Activated B cell treated with CpG ODN at 0.5 μM for 24 hours (primary cell): Measurements from ENCODE around the gene TFEB. TPM values are rescaled to one million over a fixed set of nuclear protein-coding genes. Genes with fewer than 3 reads are reported as not detected.

Experiments
- ATAC-seq: fragments of 200-7000 bp; cut with Tn5 transposase; one replicate; pipeline ENCODE4 v1.10.0; 2021; ENCODE audit warnings: low read depth, mild to moderate bottlenecking, moderate library complexity
- CTCF ChIA-PET: fragments of 350-600 bp; sonication (Branson Sonifier 250); formaldehyde crosslinking; loops from one replicate; lab custom pipeline; 2021; ENCODE audit warnings: antibody characterized with exemption; lab: Charles Lee
- POLR2A ChIA-PET: fragments of 350-600 bp; sonication (Branson Sonifier 250); formaldehyde crosslinking; loops from one replicate; lab custom pipeline; 2021; ENCODE audit warnings: antibody characterized with exemption; lab: Charles Lee
- DNase-seq: peaks from one replicate; pipeline ENCODE4 v3.0.0; 2022
- H3K27ac Mint-ChIP-seq: one replicate; pipeline ENCODE4 v1.8.0; 2020; ENCODE audit warnings: mixed read lengths
- H3K27me3 Mint-ChIP-seq: one replicate; pipeline ENCODE4 v1.8.0; 2021; ENCODE audit warnings: mixed read lengths
- H3K36me3 Mint-ChIP-seq: one replicate; pipeline ENCODE4 v1.8.0; 2021; ENCODE audit warnings: low read depth, mixed read lengths
- H3K4me1 Mint-ChIP-seq: one replicate; pipeline ENCODE4 v1.8.0; 2021; ENCODE audit warnings: mixed read lengths
- H3K4me3 Mint-ChIP-seq: one replicate; pipeline ENCODE4 v1.8.0; 2020; ENCODE audit warnings: mild to moderate bottlenecking, mixed read lengths
- H3K9me3 Mint-ChIP-seq: one replicate; pipeline ENCODE4 v1.8.0; 2020; ENCODE audit warnings: mixed read lengths
- intact Hi-C: fragments of 100-400 bp; cut with micrococcal nuclease; formaldehyde crosslinking; loops from one replicate; pipeline ENCODE4 v1.15.1; 2024
- total RNA-seq: library from RNA; stranded (reverse); gene quantifications from 2 replicates; pipeline ENCODE4 v1.2.3, GENCODE V29; 2022
- TF ChIP-seq, protein P1 (sequence below): fragments of 200-600 bp; IDR thresholded peaks from one replicate; pipeline ENCODE4 v1.8.0; 2022; ENCODE audit warnings: antibody characterized with exemption, mild to moderate bottlenecking

The TFEB gene
- total RNA-seq, 1 donor from 2014 or later: 203 TPM

DNA sequence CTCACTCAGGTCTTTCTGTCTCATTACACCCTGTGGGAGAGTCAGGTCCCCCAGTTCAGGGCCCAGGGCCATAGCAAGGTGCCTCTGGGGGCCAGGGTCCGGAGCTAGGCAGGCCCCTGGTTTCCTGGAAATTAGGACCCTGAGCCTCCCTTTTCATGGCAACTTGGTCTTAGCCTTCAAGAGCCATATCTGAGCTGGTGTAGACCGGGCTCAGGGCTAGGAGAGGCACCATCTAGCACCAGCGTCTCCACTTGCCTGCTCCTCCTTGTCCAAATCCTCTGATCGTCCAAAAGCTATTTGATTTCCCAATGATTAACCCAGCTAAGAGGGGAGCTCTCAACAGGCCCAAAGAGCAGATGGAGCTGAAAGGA lies 91.5 kb downstream of the TFEB start:
- no peak for DNase-seq
- Mint-ChIP-seq H3K36me3 (no peaks in the 10 kb centered on the region), H3K27me3 (peaks cover 37% of the 10 kb centered on the region), H3K27ac (no peak overlapping the region), H3K9me3 (no peaks in the 10 kb centered on the region), H3K4me1 (peaks cover 7% of the 10 kb centered on the region), H3K4me3 (no peak overlapping the region)
- intact Hi-C loops: loop anchor here (1.0 kb wide), 1 partner anchor 27 kb away; no protein-coding TSS in a partner anchor
- TF ChIP-seq, protein P1, sequence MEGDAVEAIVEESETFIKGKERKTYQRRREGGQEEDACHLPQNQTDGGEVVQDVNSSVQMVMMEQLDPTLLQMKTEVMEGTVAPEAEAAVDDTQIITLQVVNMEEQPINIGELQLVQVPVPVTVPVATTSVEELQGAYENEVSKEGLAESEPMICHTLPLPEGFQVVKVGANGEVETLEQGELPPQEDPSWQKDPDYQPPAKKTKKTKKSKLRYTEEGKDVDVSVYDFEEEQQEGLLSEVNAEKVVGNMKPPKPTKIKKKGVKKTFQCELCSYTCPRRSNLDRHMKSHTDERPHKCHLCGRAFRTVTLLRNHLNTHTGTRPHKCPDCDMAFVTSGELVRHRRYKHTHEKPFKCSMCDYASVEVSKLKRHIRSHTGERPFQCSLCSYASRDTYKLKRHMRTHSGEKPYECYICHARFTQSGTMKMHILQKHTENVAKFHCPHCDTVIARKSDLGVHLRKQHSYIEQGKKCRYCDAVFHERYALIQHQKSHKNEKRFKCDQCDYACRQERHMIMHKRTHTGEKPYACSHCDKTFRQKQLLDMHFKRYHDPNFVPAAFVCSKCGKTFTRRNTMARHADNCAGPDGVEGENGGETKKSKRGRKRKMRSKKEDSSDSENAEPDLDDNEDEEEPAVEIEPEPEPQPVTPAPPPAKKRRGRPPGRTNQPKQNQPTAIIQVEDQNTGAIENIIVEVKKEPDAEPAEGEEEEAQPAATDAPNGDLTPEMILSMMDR: no peak
- POLR2A ChIA-PET: no interaction called here
- ATAC-seq: no peak
- CTCF ChIA-PET: no interaction called here

DNA sequence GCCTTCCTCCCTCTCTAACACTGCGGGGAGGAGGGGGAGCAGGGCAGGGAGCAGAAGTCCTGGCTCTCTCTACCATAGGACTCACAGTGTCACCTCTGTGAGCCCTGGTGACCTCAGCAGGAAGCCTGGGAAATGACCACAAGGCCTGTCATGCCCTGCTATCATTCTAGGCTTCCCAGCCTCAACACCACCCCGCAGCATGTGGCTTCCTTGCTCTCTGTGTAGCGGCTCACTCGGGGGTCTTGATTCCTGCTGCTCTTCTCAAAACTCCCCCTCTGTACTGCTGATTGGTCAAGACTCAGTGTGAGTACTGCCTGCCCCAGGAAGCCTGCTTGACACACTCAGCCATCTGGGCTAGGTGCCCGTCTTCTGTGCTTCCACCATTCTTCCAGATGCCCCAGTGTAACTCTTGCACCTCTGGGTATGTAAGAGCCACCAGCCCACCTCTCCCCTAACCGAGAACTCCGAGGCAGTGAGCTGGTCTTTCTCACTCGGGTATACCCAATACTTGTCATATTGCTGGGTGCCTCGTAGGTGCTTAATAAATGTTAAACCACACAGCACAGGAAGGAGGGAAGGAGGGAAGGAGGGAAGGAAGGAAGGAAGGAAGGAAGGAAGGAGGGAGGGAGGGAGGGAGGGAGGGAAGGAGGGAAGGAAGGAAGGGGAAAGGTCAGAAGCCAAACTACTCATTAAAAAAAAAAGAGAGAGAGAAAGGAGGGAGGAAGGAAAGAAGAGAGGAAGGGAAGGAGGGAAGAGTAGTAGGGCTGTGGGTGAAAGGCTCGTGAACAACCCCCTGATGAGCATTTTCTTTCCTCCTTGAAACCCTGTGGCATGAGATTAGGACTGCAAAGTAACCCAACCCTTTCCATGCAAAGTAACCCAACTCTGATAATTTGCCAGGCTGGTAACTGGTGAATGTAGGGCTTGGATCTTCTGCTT lies 92.2 kb downstream of the TFEB start:
- TF ChIP-seq, protein P1: no peak

DNA sequence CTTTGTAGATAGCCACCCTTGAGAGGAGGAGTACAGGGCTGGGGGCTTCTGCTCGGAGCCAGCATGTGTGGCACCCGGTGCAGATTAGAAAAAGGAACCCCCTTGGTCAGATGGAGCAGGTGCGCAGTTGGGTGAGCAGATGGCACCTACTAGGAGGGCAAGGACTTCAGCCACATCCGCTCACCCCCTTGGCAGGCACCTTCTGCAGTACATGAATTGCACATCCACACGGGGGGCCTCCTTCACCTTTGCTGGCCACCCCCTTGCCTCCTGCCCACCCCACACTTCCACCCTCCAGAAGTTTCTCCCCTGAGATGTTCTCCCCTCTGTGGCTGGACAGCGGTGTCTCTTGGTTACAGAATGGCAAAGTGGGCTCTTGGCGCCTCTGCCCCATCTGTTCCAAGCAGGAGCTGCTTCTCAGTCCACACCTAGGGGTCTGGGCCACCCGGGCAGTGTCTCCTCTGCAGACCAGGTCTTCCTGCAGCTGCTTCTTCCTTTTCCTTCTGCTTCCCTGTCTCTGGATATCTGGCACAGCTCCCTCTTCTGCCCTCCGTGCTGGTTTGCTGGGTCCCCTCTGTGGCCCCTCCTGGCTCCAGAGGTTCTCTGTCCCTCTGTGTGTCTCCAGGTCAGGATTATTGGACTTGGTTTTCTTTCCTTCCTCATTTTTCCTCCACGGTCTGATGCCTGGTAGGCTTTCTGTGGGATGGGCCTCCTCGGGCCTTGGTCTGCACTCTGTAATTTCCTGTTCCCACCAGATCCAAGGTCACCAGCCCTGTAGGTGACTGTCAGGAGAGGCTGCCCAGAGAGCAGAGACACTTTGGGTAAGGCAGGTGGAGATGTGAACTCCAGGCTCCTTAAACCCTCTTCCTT lies 93.1 kb downstream of the TFEB start:
- Mint-ChIP-seq H3K27me3 (peaks cover 44% of the 10 kb centered on the region), H3K36me3 (no peaks in the 10 kb centered on the region), H3K4me1 (peaks cover 12% of the 10 kb centered on the region), H3K9me3 (no peaks in the 10 kb centered on the region), H3K27ac (no peak overlapping the region), H3K4me3 (no peak overlapping the region)
- no peak for ATAC-seq
- TF ChIP-seq, protein P1: no peak
- CTCF ChIA-PET: no interaction called here
- POLR2A ChIA-PET: no interaction called here
- no peak for DNase-seq
- intact Hi-C loops: no loop called here

More for the DNA sequence above, 92.2 kb downstream of the TFEB start:
- H3K9me3 Mint-ChIP-seq: no peaks in the 10 kb centered on the region
- ATAC-seq (no peak), DNase-seq (no peak)
- no peak overlapping the region for H3K4me3 Mint-ChIP-seq
- H3K27ac Mint-ChIP-seq: no peak overlapping the region
- ChIA-PET CTCF (no interaction called here), POLR2A (no interaction called here)
- intact Hi-C loops: no loop called here
- no peaks in the 10 kb centered on the region for H3K36me3 Mint-ChIP-seq
- H3K4me1 Mint-ChIP-seq: peaks cover 7% of the 10 kb centered on the region
- peaks cover 39% of the 10 kb centered on the region for H3K27me3 Mint-ChIP-seq

DNA sequence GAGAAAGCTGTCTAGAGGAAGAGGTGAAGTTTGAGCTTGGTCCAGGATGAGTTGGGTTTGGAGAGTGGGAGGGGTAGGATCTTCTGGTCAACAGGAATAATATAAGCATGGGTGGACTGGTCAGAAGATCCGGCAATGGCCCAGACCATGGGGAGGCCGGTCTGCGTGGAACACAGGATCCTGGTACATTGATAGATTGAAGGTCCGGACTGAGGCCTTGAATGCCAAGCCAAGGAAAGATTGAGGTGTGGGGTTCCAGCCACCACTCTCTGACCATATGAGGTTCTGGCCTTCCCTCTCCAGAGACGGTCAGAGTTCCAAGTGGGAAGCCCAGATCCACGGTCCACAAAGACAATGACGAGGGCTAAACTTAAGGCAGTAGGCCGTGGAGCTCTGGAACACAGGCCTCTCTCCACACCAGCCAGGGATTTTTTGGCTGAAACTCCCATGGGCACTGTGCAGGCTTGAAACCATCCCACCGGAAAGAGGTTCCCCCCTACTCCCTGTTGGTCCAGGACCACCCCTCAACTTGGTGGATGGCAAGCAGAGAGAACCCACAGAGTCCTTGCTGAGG lies 94.0 kb downstream of the TFEB start:
- Mint-ChIP-seq H3K4me3 (no peak overlapping the region), H3K27ac (no peak overlapping the region), H3K36me3 (no peaks in the 10 kb centered on the region), H3K4me1 (peaks cover 12% of the 10 kb centered on the region), H3K27me3 (peaks cover 46% of the 10 kb centered on the region), H3K9me3 (no peaks in the 10 kb centered on the region)
- ATAC-seq (no peak), DNase-seq (no peak)
- POLR2A ChIA-PET: no interaction called here
- TF ChIP-seq, protein P1: no peak
- CTCF ChIA-PET: no interaction called here
- intact Hi-C loops: no loop called here

DNA sequence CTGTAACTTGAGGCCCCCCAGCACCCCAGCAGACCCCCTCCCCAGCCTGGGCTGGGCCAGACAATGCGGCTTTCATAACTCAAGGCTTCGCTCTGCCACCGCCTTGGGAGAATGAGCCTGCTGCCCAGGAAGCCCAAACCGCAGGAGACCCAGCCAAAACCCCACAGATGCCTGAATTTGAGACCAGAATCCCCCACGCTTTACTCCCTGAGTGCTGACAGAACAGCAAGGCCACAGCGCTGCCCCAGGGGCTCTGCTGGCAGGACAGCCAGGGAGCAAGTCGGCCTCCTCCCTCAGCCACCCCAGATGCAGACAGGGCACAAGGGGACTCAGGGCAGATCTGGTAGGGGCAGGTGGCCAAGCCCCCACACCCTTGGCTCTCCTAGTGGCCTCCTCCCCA lies 95.0 kb downstream of the TFEB start:
- POLR2A ChIA-PET: no interaction called here
- no peak overlapping the region for H3K27ac Mint-ChIP-seq
- H3K27me3 Mint-ChIP-seq: peaks cover 46% of the 10 kb centered on the region
- CTCF ChIA-PET: no interaction called here
- DNase-seq: no peak
- no peak for ATAC-seq
- H3K9me3 Mint-ChIP-seq: no peaks in the 10 kb centered on the region
- H3K4me3 Mint-ChIP-seq: no peak overlapping the region
- H3K36me3 Mint-ChIP-seq: no peaks in the 10 kb centered on the region
- TF ChIP-seq, protein P1: no peak
- intact Hi-C loops: no loop called here
- peaks cover 12% of the 10 kb centered on the region for H3K4me1 Mint-ChIP-seq
